Esophagus squamous epithelium (tissue), 5 donors: ENCODE data around the gene YIF1A. TPM values are rescaled to one million over a fixed set of nuclear protein-coding genes. Genes with fewer than 3 reads are reported as not detected.

Source experiments
- DNase-seq: peaks from one replicate; lab custom pipeline; 2025; lab: John Stamatoyannopoulos, UW
- H3K27ac ChIP-seq, 4 donors: fragments of 200-600 bp; sonication (generic); one replicate each; pipeline ENCODE4 v1.5.1; 2016 to 2019; ENCODE audit warnings: mild to moderate bottlenecking in 1 of 4
- H3K27me3 ChIP-seq, 4 donors: fragments of 200-600 bp; sonication (generic); 1 replicate in 3 of 4; 2 replicates in 1 of 4; pipeline versions ENCODE4 v1.5.1 to v1.6.0; 2017 to 2021; ENCODE audit warnings: antibody characterized with exemption in 1 of 4
- H3K36me3 ChIP-seq, 3 donors: fragments of 200-600 bp; sonication (generic); one replicate each; pipeline ENCODE4 v1.5.1; 2016 to 2019
- H3K4me1 ChIP-seq, 3 donors: fragments of 200-600 bp; sonication (generic); one replicate each; pipeline ENCODE4 v1.5.1; 2017 to 2019
- H3K4me3 ChIP-seq, 4 donors: fragments of 200-600 bp; sonication (generic); 1 replicate in 3 of 4; 2 replicates in 1 of 4; pipeline ENCODE4 v1.5.1; 2016 to 2019; ENCODE audit warnings: mild to moderate bottlenecking in 2 of 4, moderate library complexity in 1 of 4
- H3K9me3 ChIP-seq, 3 donors: fragments of 200-600 bp; sonication (generic); one replicate each; pipeline ENCODE4 v1.5.1; 2016 to 2019
- POLR2A ChIP-seq, 4 donors: fragments of 450-650 bp; IDR thresholded peaks; one replicate each; pipeline ENCODE4 v1.6.1; 2017; ENCODE audit warnings: antibody characterized with exemption in 4 of 4, mild to moderate bottlenecking in 4 of 4, moderate library complexity in 3 of 4
- WGBS, 2 donors: methylation state at CpG; one replicate each; pipeline ENCODE4 v1.1.5; 2018; 5-methylcytosine and 5-hydroxymethylcytosine counted together
- intact Hi-C: fragments of 100-400 bp; cut with DNase I; formaldehyde crosslinking; loops from one replicate; pipeline ENCODE4 v1.15.0; 2022
- total RNA-seq, 4 donors: library from RNA; depleted of rRNA; stranded (reverse); fragments of >200 nt; gene quantifications; one replicate each; pipeline ENCODE4 v1.1.0, GENCODE V29; 2016
- TF ChIP-seq, protein P1 (sequence below), 6 experiments: fragments of 450-650 bp in 4 of 6; fragments of 200-600 bp in 2 of 6; sonication (generic) in 2 of 6; IDR thresholded peaks; one replicate each; pipeline ENCODE4 v1.5.1; 2016 to 2019; ENCODE audit warnings: antibody characterized with exemption in 6 of 6, mild to moderate bottlenecking in 4 of 6, moderate library complexity in 4 of 6
- donor health status: DM: yes; HTN: yes; CAD: no.

The YIF1A gene
- total RNA-seq, 4 donors from 2014 or later: 51.9 to 71.9 (median 63.8) TPM

DNA sequence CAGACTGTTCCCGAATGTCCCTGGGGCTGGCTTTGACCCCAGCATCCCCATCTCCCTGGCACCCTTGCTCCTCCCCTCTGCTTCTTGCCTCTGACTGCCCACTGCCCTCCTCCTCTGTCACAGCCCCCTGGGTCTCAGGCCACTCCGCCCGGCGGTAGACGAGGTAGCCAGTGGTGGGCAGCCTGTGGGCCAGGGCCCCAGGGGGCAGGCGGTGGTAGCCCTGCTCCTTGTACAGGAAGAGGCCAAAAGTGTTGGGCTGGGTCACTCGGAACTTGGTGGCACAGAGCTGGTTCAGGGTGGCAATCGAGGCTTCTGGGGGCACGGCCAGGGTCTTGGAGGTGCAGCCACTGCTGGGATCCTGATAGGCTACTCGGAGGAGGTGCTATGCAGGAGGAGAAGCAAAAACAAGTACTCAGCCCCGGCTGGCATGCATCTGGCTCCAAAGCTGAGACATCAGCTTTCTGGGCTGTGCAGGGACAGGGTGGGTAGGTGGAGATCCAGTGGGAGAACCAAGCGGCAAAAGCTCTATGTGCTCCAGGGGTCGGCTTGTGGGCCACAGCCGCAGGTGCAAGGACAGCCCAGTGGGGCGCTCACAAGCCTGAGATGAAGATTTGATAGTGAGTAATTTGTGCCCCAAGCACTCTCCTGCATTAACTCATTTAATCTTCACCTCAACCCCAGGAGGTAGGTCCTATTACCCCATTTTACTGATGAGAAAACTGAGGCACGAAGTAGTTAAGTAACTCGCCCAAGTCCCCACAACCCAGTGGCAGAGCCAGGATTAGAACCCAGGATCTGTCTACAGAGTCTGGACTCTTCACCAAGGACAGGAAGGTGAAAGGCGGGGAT lies 43.7 kb upstream of the YIF1A start:
- Histone ChIP-seq H3K27me3 (no peaks in the 10 kb centered on the region), H3K4me1 (peaks cover 44 to 60% (median 48%) of the 10 kb centered on the region in 3 donors), H3K9me3 (no peaks in the 10 kb centered on the region), H3K36me3 (peaks cover 11 to 38% (median 20%) of the 10 kb centered on the region in 3 donors), H3K4me3 (no peak overlapping the region), H3K27ac (no peak overlapping the region)
- DNase-seq: no peak
- 76% methylated on average over 9 to 10 of the region's 18 CpGs for WGBS, 2 donors
- TF ChIP-seq, protein P1, sequence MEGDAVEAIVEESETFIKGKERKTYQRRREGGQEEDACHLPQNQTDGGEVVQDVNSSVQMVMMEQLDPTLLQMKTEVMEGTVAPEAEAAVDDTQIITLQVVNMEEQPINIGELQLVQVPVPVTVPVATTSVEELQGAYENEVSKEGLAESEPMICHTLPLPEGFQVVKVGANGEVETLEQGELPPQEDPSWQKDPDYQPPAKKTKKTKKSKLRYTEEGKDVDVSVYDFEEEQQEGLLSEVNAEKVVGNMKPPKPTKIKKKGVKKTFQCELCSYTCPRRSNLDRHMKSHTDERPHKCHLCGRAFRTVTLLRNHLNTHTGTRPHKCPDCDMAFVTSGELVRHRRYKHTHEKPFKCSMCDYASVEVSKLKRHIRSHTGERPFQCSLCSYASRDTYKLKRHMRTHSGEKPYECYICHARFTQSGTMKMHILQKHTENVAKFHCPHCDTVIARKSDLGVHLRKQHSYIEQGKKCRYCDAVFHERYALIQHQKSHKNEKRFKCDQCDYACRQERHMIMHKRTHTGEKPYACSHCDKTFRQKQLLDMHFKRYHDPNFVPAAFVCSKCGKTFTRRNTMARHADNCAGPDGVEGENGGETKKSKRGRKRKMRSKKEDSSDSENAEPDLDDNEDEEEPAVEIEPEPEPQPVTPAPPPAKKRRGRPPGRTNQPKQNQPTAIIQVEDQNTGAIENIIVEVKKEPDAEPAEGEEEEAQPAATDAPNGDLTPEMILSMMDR (IDR thresholded peaks at IDR 0.05): no peak
- no peak for TF ChIP-seq POLR2A (IDR thresholded peaks at IDR 0.05)
- intact Hi-C loops: no loop called here

DNA sequence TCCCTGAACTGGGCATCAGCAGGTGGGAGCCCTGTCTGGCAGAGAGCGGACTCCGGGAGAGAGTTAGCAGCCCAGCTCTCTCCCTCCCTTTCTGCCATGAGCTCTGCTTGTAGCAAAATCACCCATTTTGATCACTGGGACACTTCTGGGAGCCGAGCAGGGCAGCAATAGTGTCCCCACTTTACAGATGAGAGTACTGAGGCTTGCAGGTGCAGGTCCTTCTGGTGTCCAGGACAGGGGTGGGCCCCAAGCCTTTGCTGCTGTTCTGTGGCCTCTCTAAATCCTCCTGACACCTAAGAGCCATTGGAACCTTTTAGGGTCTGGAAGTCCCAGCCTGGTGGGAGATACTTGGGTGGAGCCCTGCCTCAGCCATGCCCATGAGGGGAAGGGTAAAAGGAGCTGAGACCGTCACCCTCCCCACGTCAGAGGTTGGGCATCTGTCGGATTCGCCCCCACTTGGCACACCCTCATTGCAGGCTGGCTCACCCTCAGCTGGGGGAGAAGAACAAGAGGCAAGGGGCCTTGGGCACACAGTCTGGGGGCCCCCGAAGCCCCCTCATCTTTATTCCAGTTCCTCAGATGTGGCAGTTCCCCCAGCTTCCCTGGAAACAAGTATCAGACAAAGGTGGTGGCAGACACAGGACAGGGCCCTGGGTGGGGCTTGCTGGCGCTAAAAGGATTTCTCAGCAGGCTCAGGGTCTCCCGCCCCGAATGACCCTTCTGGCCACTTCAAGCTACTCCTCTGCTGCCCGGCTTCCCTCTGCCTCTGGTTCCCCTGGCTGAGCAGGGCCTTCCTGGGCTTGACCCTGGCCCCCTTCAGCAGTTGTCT lies 42.8 kb upstream of the YIF1A start:
- DNase-seq: no peak
- Histone ChIP-seq H3K9me3 (no peaks in the 10 kb centered on the region), H3K27ac (no peak overlapping the region), H3K4me3 (no peak overlapping the region), H3K4me1 (peaks cover 40 to 60% (median 45%) of the 10 kb centered on the region in 3 donors), H3K36me3 (peaks cover 11 to 34% (median 20%) of the 10 kb centered on the region in 3 donors), H3K27me3 (no peaks in the 10 kb centered on the region)
- TF ChIP-seq POLR2A (IDR thresholded peaks at IDR 0.05): no peak
- 80 to 94% methylated on average over 3 to 10 of the region's 12 CpGs for WGBS, 2 donors
- intact Hi-C loops: no loop called here

DNA sequence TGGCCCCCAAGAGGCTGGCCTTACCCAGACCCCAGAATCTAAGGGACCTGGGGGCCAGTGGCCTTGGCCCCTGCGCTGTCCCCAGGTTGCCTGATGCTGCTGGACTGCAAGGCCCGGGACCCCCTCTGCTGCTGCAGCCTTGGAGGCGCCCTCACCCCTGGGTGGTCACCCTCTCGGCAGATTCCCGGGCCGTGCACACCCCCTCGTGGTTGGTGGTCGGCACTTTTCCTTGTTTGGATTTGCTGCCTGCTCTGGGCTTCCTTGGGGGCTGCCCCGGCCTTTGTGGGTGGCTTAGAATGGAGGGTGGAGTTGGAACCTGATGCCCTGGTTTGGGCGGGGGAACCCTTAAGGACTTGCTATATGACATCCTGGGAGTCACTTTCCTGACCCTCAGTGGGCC lies 42.0 kb upstream of the YIF1A start:
- Histone ChIP-seq H3K4me1 (peaks cover 38 to 60% (median 48%) of the 10 kb centered on the region in 3 donors), H3K36me3 (peaks cover 11 to 34% (median 20%) of the 10 kb centered on the region in 3 donors), H3K4me3 (no peak overlapping the region), H3K9me3 (no peaks in the 10 kb centered on the region), H3K27ac (no peak overlapping the region), H3K27me3 (no peaks in the 10 kb centered on the region)
- DNase-seq: no peak
- 61 to 63% methylated on average over 7 to 8 of the region's 10 CpGs for WGBS, 2 donors
- intact Hi-C loops: no loop called here
- TF ChIP-seq, protein P1 (IDR thresholded peaks at IDR 0.05): no peak
- no peak for TF ChIP-seq POLR2A (IDR thresholded peaks at IDR 0.05)

DNA sequence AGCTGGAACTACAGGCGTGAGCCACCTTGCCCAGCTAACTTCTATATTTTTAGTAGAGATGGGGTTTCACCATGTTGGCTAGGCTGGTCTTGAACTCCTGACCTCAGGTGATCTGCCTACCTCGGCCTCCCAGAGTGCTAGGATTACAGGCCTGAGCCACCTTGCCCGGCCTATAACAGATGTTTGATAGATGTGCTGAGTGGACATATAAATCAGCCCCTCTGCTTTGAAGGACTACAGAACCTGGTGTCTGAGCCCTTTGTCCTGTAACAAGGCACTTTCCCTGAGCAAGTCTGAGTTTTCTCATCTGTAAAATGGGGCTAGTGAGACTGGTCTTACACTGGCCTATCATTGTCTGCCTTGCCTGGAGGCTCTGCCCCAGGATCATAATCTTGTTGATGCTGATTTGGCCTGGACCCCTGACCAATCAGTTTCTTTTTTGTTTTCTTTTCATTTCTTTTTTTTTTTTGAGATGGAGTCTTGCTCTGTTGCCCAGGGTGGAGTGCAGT lies 40.3 kb upstream of the YIF1A start:
- no peak for DNase-seq
- Histone ChIP-seq H3K27ac (no peak overlapping the region), H3K36me3 (peaks cover 11 to 34% (median 20%) of the 10 kb centered on the region in 3 donors), H3K27me3 (no peaks in the 10 kb centered on the region), H3K4me3 (no peak overlapping the region), H3K9me3 (no peaks in the 10 kb centered on the region), H3K4me1 (peaks cover 24 to 60% (median 33%) of the 10 kb centered on the region in 3 donors)
- 75% methylated on average over 1 to 2 of the region's 3 CpGs for WGBS, 2 donors
- TF ChIP-seq, protein P1 (IDR thresholded peaks at IDR 0.05): no peak
- intact Hi-C loops: no loop called here

DNA sequence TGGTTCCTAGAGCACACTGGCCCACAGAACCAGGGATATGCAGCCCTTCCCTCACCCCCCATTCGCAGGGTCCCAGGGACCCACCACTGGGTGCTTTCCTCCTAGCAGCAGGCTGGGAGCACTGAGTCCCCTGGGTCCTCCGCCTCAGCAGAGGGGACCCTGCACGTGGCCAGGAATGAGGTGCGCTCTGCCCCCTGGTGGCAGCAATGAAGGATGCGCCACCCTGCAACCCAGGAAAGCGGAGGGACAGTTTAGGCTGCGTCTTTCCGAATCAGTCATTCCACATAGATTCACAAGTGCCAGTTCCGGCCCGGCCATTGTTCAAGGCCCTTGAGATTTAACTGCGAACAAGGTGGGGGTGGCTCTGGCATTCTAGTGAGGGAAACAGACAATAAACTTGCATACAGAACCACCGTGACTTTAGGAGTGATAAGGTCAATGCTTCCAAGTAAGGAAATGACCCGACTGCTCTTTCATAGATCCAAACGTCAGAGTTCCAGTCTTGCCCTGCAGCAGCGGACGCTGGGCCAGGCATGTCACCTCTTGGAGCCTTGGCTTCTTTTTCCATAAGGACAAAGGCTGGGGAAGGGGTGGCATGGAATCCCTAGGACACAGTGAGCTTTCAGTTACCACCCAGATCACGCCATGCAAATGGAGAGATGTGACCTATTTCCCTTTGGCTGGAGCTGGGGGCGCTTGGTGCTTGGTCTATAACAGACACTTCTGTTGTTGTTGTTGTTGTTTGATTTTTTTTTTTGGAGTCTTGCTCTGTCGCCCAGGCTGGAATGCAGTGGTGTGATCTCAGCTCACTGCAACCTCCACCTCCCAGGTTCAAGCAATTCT lies 39.6 kb upstream of the YIF1A start:
- no peak for TF ChIP-seq POLR2A (IDR thresholded peaks at IDR 0.05)
- TF ChIP-seq, protein P1 (IDR thresholded peaks at IDR 0.05): peak; percentile 90 to 98 (median 96)
- DNase-seq: no peak
- 14% methylated on average over 11 to 15 of the region's 19 CpGs for WGBS, 2 donors
- Histone ChIP-seq H3K27me3 (no peaks in the 10 kb centered on the region), H3K36me3 (peaks cover 10 to 28% (median 15%) of the 10 kb centered on the region in 3 donors), H3K27ac (peak overlapping the region in 3 of 4 donors; percentile 17 to 88 (median 29)), H3K4me3 (peak overlapping the region in 1 of 4 donors; percentile 43), H3K4me1 (peaks cover 24 to 53% (median 29%) of the 10 kb centered on the region in 3 donors), H3K9me3 (no peaks in the 10 kb centered on the region)
- intact Hi-C loops: no loop called here
